Spleen (tissue), 11 donors: Measurements from ENCODE around the gene UBA52. TPM values are rescaled to one million over a fixed set of nuclear protein-coding genes. Genes with fewer than 3 reads are reported as not detected.
A peak's percentile ranks its signal among the peaks of the same experiment; 100 is the strongest.

Source experiments
- DNase-seq: peaks from one replicate; pipeline ENCODE4 v3.0.0-alpha.2; 2020
- H3K27ac ChIP-seq, 8 donors: fragments of 200-600 bp; sonication (generic) in 7 of 8; 1 replicate in 4 of 8; 2 replicates in 4 of 8; pipeline versions ENCODE4 v1.5.0 to v1.8.0; 2016 to 2021; ENCODE audit warnings: inconsistent platforms in 4 of 8, mild to moderate bottlenecking in 4 of 8, moderate library complexity in 1 of 8
- H3K27me3 ChIP-seq, 7 donors: fragments of 200-600 bp; sonication (generic) in 6 of 7; replicated peaks in 1 of 7; 1 replicate in 4 of 7; 2 replicates in 3 of 7; pipeline versions ENCODE4 v1.5.0 to v1.8.0; 2016 to 2021; ENCODE audit warnings: inconsistent platforms in 3 of 7, mild to moderate bottlenecking in 1 of 7
- H3K36me3 ChIP-seq, 6 donors: fragments of 200-600 bp; sonication (generic) in 5 of 6; 1 replicate in 4 of 6; 2 replicates in 2 of 6; pipeline versions ENCODE4 v1.5.0 to v1.8.0; 2016 to 2021; ENCODE audit warnings: inconsistent platforms in 2 of 6
- H3K4me1 ChIP-seq, 6 donors: fragments of 200-600 bp; sonication (generic) in 5 of 6; 1 replicate in 3 of 6; 2 replicates in 3 of 6; pipeline versions ENCODE4 v1.5.0 to v1.8.0; 2016 to 2021; ENCODE audit warnings: inconsistent platforms in 3 of 6
- H3K4me3 ChIP-seq, 8 donors: fragments of 200-600 bp; sonication (generic) in 7 of 8; 1 replicate in 4 of 8; 2 replicates in 4 of 8; pipeline versions ENCODE4 v1.5.0 to v1.8.0; 2016 to 2021; ENCODE audit warnings: inconsistent platforms in 4 of 8, mild to moderate bottlenecking in 4 of 8, moderate library complexity in 2 of 8
- H3K9me3 ChIP-seq, 8 donors: fragments of 200-600 bp; sonication (generic) in 7 of 8; 1 replicate in 4 of 8; 2 replicates in 4 of 8; pipeline versions ENCODE4 v1.5.0 to v1.8.0; 2016 to 2021; ENCODE audit warnings: inconsistent platforms in 4 of 8
- CTCF ChIP-seq, 11 experiments: fragments of 200-600 bp in 7 of 11; fragments of 450-650 bp in 4 of 11; sonication (generic) in 4 of 11; IDR thresholded peaks in 8 of 11; conservative IDR thresholded peaks in 3 of 11; 1 replicate in 7 of 11; 2 replicates in 4 of 11; pipeline versions ENCODE4 v1.4.0 to v1.8.0; 2016 to 2021; ENCODE audit warnings: antibody characterized with exemption in 11 of 11, inconsistent platforms in 4 of 11, mild to moderate bottlenecking in 1 of 11
- POLR2A ChIP-seq, 3 donors: fragments of 450-650 bp; IDR thresholded peaks; one replicate each; pipeline ENCODE4 v1.5.1; 2017; ENCODE audit warnings: antibody characterized with exemption in 3 of 3, mild to moderate bottlenecking in 1 of 3
- POLR2AphosphoS5 ChIP-seq, 3 donors: sonication (generic); formaldehyde crosslinking; IDR thresholded peaks; one replicate each; pipeline ENCODE4 v1.5.1; 2017; ENCODE audit warnings: antibody characterized with exemption in 3 of 3
- WGBS, 5 donors: extraction: QIAGEN DNeasy Blood & Tissue Kit in 3 of 5; methylation state at CpG; one replicate each; pipeline versions ENCODE4 v1.1.5 to v1.1.7; 2013 to 2018; 5-methylcytosine and 5-hydroxymethylcytosine counted together
- intact Hi-C: fragments of 100-400 bp; cut with DNase I; formaldehyde crosslinking; loops from one replicate; pipeline ENCODE4 v1.15.0; 2023; ENCODE audit warnings: low total_unique reads
- polyA plus RNA-seq, 3 donors: library from polyadenylated mRNA; stranded (reverse); fragments of 200-250 nt; gene quantifications; one replicate each; pipeline ENCODE4 v1.2.1, GENCODE V29; 2013
- total RNA-seq, 7 donors: library from RNA; depleted of rRNA in 3 of 7; stranded (reverse); fragments of >200 nt in 3 of 7; fragmentation: NEBNext Ultra II Directional in 4 of 7; extraction: Animal tissue kit (Norgen Biotek cat#: 25700) in 4 of 7; gene quantifications; one replicate each; pipeline versions ENCODE4 v1.1.0 to v1.2.1, GENCODE V29; 2016 to 2021
- donor health status: healthy with polysubstance abuse.
- donor health status: DM: no; HTN: no; CAD: no; lungs with moderate emphysema.
- donor health status: DM: no; HTN: no; CAD: no.
- donor health status: Bipolar disorder and iron deficiency.
- donor health status: healthy.
- donor health status: DM: no; HTN: no; CAD: no.
- donor health status: DM: yes; HTN: yes; CAD: no.

Gene UBA52
- total and polyA plus RNA-seq, 10 donors: 650 to 2,132 (median 1,063) TPM

GRCh38 chr19:18607226-18608101 is 35.8 kb downstream of the UBA52 start:
- Histone ChIP-seq H3K36me3 (no peaks in the 10 kb centered on the region), H3K4me1 (peaks cover 26 to 72% (median 49%) of the 10 kb centered on the region in 6 donors), H3K4me3 (peak overlapping the region in 1 of 8 donors; percentile 50), H3K27ac (no peak overlapping the region), H3K9me3 (no peaks in the 10 kb centered on the region), H3K27me3 (peaks cover 32 to 98% (median 95%) of the 10 kb centered on the region in 7 donors)
- DNase-seq: no peak
- TF ChIP-seq POLR2AphosphoS5 (IDR thresholded peaks at IDR 0.05) (no peak), CTCF (IDR thresholded peaks at IDR 0.05 in 8 of 11, conservative IDR thresholded peaks at IDR 0.05 in 3 of 11) (no peak), POLR2A (IDR thresholded peaks at IDR 0.05) (no peak)
- WGBS, 5 donors: 1 to 4% (median 3%) methylated on average over 52 to 68 of the region's 68 CpGs
- intact Hi-C loops: no loop called here

GRCh38 chr19:18608102-18608804 is 36.6 kb downstream of the UBA52 start:
- Histone ChIP-seq H3K4me1 (peaks cover 31 to 78% (median 57%) of the 10 kb centered on the region in 6 donors), H3K9me3 (no peaks in the 10 kb centered on the region), H3K4me3 (no peak overlapping the region), H3K27ac (no peak overlapping the region), H3K36me3 (no peaks in the 10 kb centered on the region), H3K27me3 (peaks cover 32 to 98% (median 95%) of the 10 kb centered on the region in 7 donors)
- 14 to 21% (median 15%) methylated on average over 5 of the region's 5 CpGs for WGBS, 5 donors
- intact Hi-C loops: no loop called here
- DNase-seq: no peak
- no peak for TF ChIP-seq CTCF (IDR thresholded peaks at IDR 0.05 in 8 of 11, conservative IDR thresholded peaks at IDR 0.05 in 3 of 11)
- TF ChIP-seq POLR2A (IDR thresholded peaks at IDR 0.05): no peak

- 29 to 43% (median 38%) methylated on average over 9 of the region's 9 CpGs for WGBS, 5 donors
- peaks cover 31 to 75% (median 56%) of the 10 kb centered on the region in 6 donors for H3K4me1 ChIP-seq
- no peak overlapping the region for H3K4me3 ChIP-seq
- TF ChIP-seq CTCF (IDR thresholded peaks at IDR 0.05 in 8 of 11, conservative IDR thresholded peaks at IDR 0.05 in 3 of 11) (no peak), POLR2AphosphoS5 (IDR thresholded peaks at IDR 0.05) (no peak), POLR2A (IDR thresholded peaks at IDR 0.05) (no peak)
- H3K36me3 ChIP-seq: no peaks in the 10 kb centered on the region
- H3K9me3 ChIP-seq: no peaks in the 10 kb centered on the region
- no peak overlapping the region for H3K27ac ChIP-seq
- peaks cover 28 to 98% (median 95%) of the 10 kb centered on the region in 7 donors for H3K27me3 ChIP-seq
- DNase-seq: no peak
- intact Hi-C loops: no loop called here
Observed at GRCh38 chr19:18608805-18609716, 37.4 kb downstream of the UBA52 start.
